WERI-Rb-1 (cell line): ENCODE measurements around the gene SPPL2B.

Experiments used
- DNase-seq: peaks from one replicate; pipeline ENCODE4 v3.0.0-alpha.2; 2020
- H3K27ac ChIP-seq: fragments of 250-450 bp; sonication (Bioruptor Pico); 2 replicates; pipeline ENCODE4 v1.5.1; 2020; ENCODE audit warnings: mild to moderate bottlenecking, moderate library complexity
- H3K27me3 ChIP-seq: fragments of 250-450 bp; sonication (Bioruptor Pico); 2 replicates; pipeline ENCODE4 v1.5.1; 2021; ENCODE audit warnings: mild to moderate bottlenecking, low read depth, moderate library complexity; ENCODE audit not compliant: insufficient read depth, severe bottlenecking
- H3K36me3 ChIP-seq: fragments of 250-450 bp; sonication (Bioruptor Pico); 2 replicates; pipeline ENCODE4 v1.5.1; 2020; ENCODE audit warnings: mild to moderate bottlenecking, moderate library complexity
- H3K4me3 ChIP-seq: 2 replicates; pipeline ENCODE4 v1.5.1; 2011; ENCODE audit warnings: low read depth, mild to moderate bottlenecking, control low read depth, low read length
- H3K9me3 ChIP-seq: fragments of 250-450 bp; sonication (Bioruptor Pico); 2 replicates; pipeline ENCODE4 v1.5.1; 2021; ENCODE audit warnings: mild to moderate bottlenecking, moderate library complexity; ENCODE audit not compliant: severe bottlenecking
- TF ChIP-seq, protein P1 (sequence below): IDR thresholded peaks from 2 replicates; pipeline ENCODE4 v1.5.1; 2011; ENCODE audit warnings: low read depth, mild to moderate bottlenecking, control low read depth, inconsistent platforms, low read length

The SPPL2B gene

DNA sequence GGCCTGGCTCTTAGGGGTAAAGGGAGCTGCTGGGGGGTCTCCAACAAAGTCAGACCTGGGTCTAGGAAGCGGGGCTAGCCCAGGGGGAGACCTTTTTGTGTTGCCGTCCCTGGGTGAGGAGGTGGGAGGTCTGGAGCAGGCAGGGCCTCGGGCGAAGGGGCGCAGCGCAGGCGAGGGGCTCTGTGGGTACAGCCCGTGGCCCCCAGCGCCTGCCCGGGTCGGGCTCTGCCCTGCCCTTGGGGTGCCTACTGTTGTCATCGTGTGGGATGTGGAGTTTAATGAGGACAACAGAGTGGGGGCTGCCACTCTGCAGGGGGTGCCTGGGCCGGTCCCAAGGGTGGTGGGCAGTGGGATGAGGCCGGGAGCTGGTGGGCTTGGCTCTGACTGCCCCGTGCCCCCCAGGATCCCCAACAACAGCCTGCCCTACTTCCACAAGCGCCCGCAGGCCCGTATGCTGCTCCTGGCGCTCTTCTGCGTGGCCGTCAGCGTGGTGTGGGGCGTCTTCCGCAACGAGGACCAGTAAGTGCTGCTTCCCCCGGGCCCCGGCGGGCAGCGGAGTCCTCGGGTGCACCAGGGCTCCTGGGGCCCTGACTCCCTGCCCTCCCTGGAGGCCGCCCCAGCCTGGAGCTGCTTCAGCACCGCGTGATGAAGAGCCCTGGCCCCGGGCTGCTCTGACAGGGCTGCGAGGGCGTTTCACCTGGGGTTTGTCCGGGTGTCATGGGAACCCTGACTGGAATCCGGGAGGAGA, 12.2 kb downstream of the SPPL2B start:
- Histone ChIP-seq H3K27ac (no peak overlapping the region), H3K9me3 (no peaks in the 10 kb centered on the region), H3K4me3 (no peak overlapping the region), H3K36me3 (peaks cover 44% of the 10 kb centered on the region), H3K27me3 (no peaks in the 10 kb centered on the region)
- TF ChIP-seq, protein P1, sequence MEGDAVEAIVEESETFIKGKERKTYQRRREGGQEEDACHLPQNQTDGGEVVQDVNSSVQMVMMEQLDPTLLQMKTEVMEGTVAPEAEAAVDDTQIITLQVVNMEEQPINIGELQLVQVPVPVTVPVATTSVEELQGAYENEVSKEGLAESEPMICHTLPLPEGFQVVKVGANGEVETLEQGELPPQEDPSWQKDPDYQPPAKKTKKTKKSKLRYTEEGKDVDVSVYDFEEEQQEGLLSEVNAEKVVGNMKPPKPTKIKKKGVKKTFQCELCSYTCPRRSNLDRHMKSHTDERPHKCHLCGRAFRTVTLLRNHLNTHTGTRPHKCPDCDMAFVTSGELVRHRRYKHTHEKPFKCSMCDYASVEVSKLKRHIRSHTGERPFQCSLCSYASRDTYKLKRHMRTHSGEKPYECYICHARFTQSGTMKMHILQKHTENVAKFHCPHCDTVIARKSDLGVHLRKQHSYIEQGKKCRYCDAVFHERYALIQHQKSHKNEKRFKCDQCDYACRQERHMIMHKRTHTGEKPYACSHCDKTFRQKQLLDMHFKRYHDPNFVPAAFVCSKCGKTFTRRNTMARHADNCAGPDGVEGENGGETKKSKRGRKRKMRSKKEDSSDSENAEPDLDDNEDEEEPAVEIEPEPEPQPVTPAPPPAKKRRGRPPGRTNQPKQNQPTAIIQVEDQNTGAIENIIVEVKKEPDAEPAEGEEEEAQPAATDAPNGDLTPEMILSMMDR, result no peak
- DNase-seq, result no peak

DNA sequence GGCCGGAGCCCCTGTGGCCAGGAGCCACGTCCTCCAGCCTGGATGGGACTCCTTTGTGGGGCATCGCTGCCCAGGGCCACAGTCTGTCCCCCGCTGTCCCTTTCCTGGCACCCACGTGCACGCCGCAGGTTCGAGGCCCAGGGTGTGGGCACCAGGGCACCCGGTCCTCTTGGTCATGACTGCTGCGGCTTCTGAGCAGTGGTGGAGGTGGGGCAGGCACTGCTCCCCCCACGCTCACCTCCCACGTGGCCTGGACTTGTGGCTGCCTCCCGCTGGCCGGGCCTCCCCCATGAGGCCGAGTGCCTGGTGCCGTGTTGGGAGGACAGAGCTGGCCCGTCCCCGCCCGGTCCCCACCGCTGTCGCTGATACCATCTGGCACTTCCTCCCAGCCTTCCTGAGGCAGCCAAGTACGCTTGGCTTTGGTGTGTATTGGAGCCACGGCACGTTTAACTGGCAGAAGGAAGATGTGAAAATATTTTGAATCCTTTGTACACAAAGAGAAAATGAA, 12.8 kb downstream of the SPPL2B start:
- H3K36me3 ChIP-seq, result peaks cover 38% of the 10 kb centered on the region
- TF ChIP-seq, protein P1, result no peak
- no peak overlapping the region for H3K27ac ChIP-seq
- H3K27me3 ChIP-seq, result no peaks in the 10 kb centered on the region
- H3K9me3 ChIP-seq, result no peaks in the 10 kb centered on the region
- no peak for DNase-seq
- no peak overlapping the region for H3K4me3 ChIP-seq

DNA sequence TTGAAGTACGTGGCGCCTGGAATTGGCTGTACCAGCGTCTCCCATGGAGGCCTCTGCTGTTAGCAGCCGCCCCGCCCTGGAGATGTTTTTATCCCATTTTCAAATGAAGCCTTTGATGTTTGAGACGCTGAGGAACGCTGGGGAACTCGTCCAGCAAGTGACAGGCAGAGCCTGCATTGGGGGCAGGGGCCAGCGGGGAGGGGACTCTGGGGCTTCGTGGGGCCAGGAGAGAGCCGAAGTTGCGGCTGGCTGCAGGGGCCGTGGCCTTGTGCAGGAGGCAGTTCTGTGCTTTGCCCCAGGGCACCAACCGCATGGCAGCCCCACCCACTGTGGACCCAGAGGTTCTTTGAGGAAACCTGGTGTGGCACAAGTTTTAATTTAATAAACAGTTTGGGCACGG, 13.5 kb downstream of the SPPL2B start:
- Histone ChIP-seq H3K4me3 (no peak overlapping the region), H3K27me3 (no peaks in the 10 kb centered on the region), H3K27ac (no peak overlapping the region), H3K36me3 (peaks cover 37% of the 10 kb centered on the region), H3K9me3 (no peaks in the 10 kb centered on the region)
- TF ChIP-seq, protein P1, result no peak
- no peak for DNase-seq

DNA sequence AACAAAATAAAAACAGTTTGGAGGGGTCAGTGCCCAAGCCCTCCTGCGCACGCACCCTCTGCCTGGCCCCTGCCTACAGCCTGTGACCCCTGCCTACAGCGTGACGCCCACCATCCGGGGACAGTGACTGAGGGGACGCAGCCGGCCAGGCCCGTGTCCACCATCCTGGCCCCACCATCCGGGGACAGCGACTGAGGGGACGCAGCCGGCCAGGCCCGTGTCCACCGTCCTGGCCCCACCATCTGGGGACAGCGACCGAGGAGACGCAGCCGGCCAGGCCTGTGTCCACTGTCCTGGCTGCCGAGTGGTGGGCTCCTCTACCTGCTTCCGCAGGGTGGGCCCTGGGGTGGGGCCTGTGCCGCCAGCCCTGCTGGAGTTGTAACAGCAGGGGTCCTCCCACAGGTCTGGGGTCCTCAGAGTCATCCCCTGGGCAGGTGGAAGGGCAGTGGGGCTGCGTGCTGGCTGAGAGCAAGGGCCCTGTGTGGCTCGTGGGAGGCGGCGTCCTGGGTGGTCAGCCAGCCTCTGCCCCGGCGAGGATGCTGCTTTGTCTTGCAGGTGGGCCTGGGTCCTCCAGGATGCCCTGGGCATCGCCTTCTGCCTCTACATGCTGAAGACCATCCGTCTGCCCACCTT, 14.3 kb downstream of the SPPL2B start:
- Histone ChIP-seq H3K27me3 (no peaks in the 10 kb centered on the region), H3K27ac (no peak overlapping the region), H3K4me3 (no peak overlapping the region), H3K36me3 (peaks cover 30% of the 10 kb centered on the region), H3K9me3 (no peaks in the 10 kb centered on the region)
- no peak for DNase-seq
- TF ChIP-seq, protein P1, result no peak

DNA sequence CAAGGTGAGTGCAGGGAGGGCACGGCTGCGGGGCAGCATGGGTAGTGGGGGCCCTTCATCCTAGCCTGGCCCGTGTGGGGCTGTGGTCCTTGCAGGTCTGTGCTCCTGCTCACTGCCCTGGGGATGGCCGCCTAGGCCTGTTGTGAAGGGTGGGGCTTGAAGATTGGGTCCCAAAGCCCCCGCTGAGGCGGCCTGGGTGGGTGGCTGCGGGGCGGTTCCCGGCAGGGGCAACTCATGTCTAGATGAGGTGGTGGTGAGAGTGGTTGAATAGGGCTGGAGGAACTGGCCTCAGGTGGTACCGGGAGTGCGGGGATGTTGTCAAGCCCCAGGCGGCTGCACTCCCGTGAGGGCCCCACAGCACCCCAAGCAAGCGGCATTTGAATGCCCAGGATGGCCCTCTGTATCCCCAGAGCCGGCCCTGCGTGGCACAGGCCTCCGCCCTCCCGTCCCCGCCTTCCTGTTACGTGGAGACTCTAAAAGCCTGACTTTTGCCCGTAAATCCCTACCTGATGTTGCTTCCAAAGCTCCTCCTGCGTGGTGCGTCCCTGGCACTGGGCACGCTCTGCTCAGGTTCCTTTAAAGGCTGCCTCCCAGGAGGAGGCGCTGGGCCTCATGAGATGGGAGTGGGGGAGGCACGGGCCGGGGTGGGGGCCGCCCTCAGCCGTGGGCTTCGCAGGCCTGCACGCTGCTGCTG, 15.0 kb downstream of the SPPL2B start:
- Histone ChIP-seq H3K27ac (no peak overlapping the region), H3K4me3 (no peak overlapping the region), H3K9me3 (no peaks in the 10 kb centered on the region), H3K36me3 (peaks cover 30% of the 10 kb centered on the region), H3K27me3 (no peaks in the 10 kb centered on the region)
- TF ChIP-seq, protein P1, result no peak
- DNase-seq, result no peak
